C4-2B (cell line): ENCODE data around the gene POLE.

Experiments
- CTCF ChIP-seq: fragments of 450-650 bp; conservative IDR thresholded peaks from 2 replicates; pipeline ENCODE4 v1.5.1; 2017; ENCODE audit warnings: mild to moderate bottlenecking
- ZFX ChIP-seq: fragments of 450-650 bp; IDR thresholded peaks from 2 replicates; pipeline ENCODE4 v1.6.1; 2017

DNA sequence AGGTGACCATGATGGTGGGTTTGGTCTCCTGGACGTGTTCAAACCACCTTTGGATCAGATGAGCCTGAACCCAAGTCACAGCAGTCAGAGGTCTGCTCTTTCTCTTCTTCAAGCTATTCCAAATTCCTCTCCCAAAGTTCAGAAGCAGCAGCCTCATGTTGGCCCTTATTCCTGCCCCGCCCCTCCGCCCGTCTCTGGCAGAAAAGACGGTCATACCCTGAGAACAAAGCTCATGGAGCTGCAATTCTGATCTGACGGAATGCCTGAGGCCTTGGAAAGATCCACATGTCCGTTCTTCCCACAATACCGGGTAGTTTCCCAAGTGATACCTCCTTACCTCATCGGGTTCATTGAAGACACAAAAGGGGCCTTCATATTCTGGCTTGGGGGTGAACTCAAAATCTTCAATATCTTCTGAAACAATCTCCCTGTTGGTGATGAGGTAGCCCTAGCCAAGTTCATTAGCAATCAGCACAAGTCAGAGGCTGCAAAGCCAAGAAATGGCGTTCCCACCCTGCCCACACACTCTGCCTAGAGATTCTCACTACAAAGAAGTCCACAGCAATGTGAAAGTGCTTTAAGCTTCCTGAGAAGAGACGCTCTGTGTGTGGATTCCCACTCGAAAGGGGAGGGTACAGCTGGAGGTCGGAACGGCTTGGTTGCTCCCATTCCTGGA, 11.2 kb downstream of the POLE start:
- TF ChIP-seq CTCF (no peak), ZFX (no peak)
